Activated CD8-positive, alpha-beta memory T cell treated with anti-CD3 and anti-CD28 coated beads for 36 hours (primary cell): ENCODE data around the gene MAPK8. TPM values are rescaled to one million over a fixed set of nuclear protein-coding genes. Genes with fewer than 3 reads are reported as not detected.
"Not testable (repeated sequence)": the region's sequence is repeated elsewhere in the genome, so short reads cannot be mapped to it uniquely, and the experiment has no call there.

ENCODE experiments used
- CTCF ChIA-PET: fragments of 350-600 bp; sonication (Branson Sonifier 250); formaldehyde crosslinking; loops from one replicate; lab custom pipeline; 2021; ENCODE audit warnings: antibody characterized with exemption; lab: Charles Lee
- POLR2A ChIA-PET: fragments of 350-600 bp; sonication (Branson Sonifier 250); formaldehyde crosslinking; loops from one replicate; lab custom pipeline; 2021; ENCODE audit warnings: antibody characterized with exemption; lab: Charles Lee
- total RNA-seq, 2 experiments: library from RNA; stranded (reverse); gene quantifications; one replicate each; pipeline ENCODE4 v1.2.3, GENCODE V29; 2021

MAPK8 gene
- total RNA-seq, 2 experiments from 2014 or later: 46.0 to 48.0 TPM

GRCh38 chr10:48400850-48401220, 94.4 kb downstream of the MAPK8 start:
- ChIA-PET POLR2A (no interaction called here), CTCF (no interaction called here)

- ChIA-PET POLR2A (no interaction called here), CTCF (no interaction called here)
Observed at GRCh38 chr10:48404646-48405045, 98.2 kb downstream of the MAPK8 start.

- ChIA-PET POLR2A (no interaction called here), CTCF (no interaction called here)
Observed at GRCh38 chr10:48406204-48406603, 99.7 kb downstream of the MAPK8 start.

GRCh38 chr10:48406658-48407057, 100.2 kb downstream of the MAPK8 start:
- CTCF ChIA-PET: no interaction called here

GRCh38 chr10:48410503-48410902, 104.0 kb downstream of the MAPK8 start:
- CTCF ChIA-PET: no interaction called here
- POLR2A ChIA-PET: no interaction called here

More at GRCh38 chr10:48406658-48407057, 100.2 kb downstream of the MAPK8 start:
- POLR2A ChIA-PET: no interaction called here

- CTCF ChIA-PET: no interaction called here
- POLR2A ChIA-PET: no interaction called here
Observed at GRCh38 chr10:48411510-48411909, 105.0 kb downstream of the MAPK8 start.

- ChIA-PET POLR2A (no interaction called here), CTCF (no interaction called here)
Observed at GRCh38 chr10:48412081-48412480, 105.6 kb downstream of the MAPK8 start.

- POLR2A ChIA-PET: no interaction called here
- CTCF ChIA-PET: no interaction called here
Observed at GRCh38 chr10:48412933-48413332, 106.5 kb downstream of the MAPK8 start.

- CTCF ChIA-PET: no interaction called here
- POLR2A ChIA-PET: no interaction called here
Observed at GRCh38 chr10:48414160-48414559, 107.7 kb downstream of the MAPK8 start.

- ChIA-PET CTCF (no interaction called here), POLR2A (no interaction called here)
Observed at GRCh38 chr10:48414778-48415177, 108.3 kb downstream of the MAPK8 start.

- ChIA-PET CTCF (no interaction called here), POLR2A (no interaction called here)
Observed at GRCh38 chr10:48416584-48417232, 110.2 kb downstream of the MAPK8 start.

- CTCF ChIA-PET: interaction anchor here (0.5 kb wide), 1 partner anchor 851 kb away, joined by 4 read pairs; no protein-coding TSS in a partner anchor
- POLR2A ChIA-PET: no interaction called here
Observed at GRCh38 chr10:48417374-48417773, 110.9 kb downstream of the MAPK8 start.

GRCh38 chr10:48418189-48418788, 111.8 kb downstream of the MAPK8 start:
- POLR2A ChIA-PET: no interaction called here
- CTCF ChIA-PET: no interaction called here

- ChIA-PET POLR2A (no interaction called here), CTCF (interaction anchor here (0.6 kb wide), 1 partner anchor 1969 kb away, joined by 4 read pairs; no protein-coding TSS in a partner anchor)
Observed at GRCh38 chr10:48419714-48420113, 113.2 kb downstream of the MAPK8 start.

GRCh38 chr10:48421862-48422261, 115.4 kb downstream of the MAPK8 start:
- CTCF ChIA-PET, POLR2A ChIA-PET: not testable (repeated sequence)

GRCh38 chr10:48423884-48424283, 117.4 kb downstream of the MAPK8 start:
- POLR2A ChIA-PET: no interaction called here
- CTCF ChIA-PET: no interaction called here

- ChIA-PET POLR2A (no interaction called here), CTCF (no interaction called here)
Observed at GRCh38 chr10:48428896-48429295, 122.4 kb downstream of the MAPK8 start.

- POLR2A ChIA-PET: no interaction called here
- CTCF ChIA-PET: no interaction called here
Observed at GRCh38 chr10:48429309-48429708, 122.8 kb downstream of the MAPK8 start.

GRCh38 chr10:48430402-48430993, 124.0 kb downstream of the MAPK8 start:
- CTCF ChIA-PET: no interaction called here
- POLR2A ChIA-PET: no interaction called here

GRCh38 chr10:48431871-48432270, 125.4 kb downstream of the MAPK8 start:
- POLR2A ChIA-PET: no interaction called here

GRCh38 chr10:48437546-48437945, 131.1 kb downstream of the MAPK8 start:
- ChIA-PET CTCF (no interaction called here), POLR2A (no interaction called here)

More at GRCh38 chr10:48431871-48432270, 125.4 kb downstream of the MAPK8 start:
- CTCF ChIA-PET: no interaction called here
